Neuronal stem cell (in vitro differentiated cells): ENCODE results near the gene KMT2A.

Experiments used
- DNase-seq: peaks from one replicate; pipeline ENCODE4 v3.0.0-alpha.2; 2013; ENCODE audit warnings: low spot score
- H2AFZ ChIP-seq: one replicate; pipeline ENCODE4 v1.6.1; 2013; ENCODE audit warnings: mild to moderate bottlenecking, low read length, inconsistent platforms
- H2AK5ac ChIP-seq: 2 replicates; pipeline ENCODE4 v1.6.1; 2013; ENCODE audit warnings: low read depth, mild to moderate bottlenecking, inconsistent platforms, low read length, moderate library complexity, mixed read lengths
- H2BK120ac ChIP-seq: 2 replicates; pipeline ENCODE4 v1.6.1; 2013; ENCODE audit warnings: low read depth, mild to moderate bottlenecking, inconsistent platforms, low read length, moderate library complexity, mixed read lengths
- H2BK12ac ChIP-seq: one replicate; pipeline ENCODE4 v1.6.1; 2013; ENCODE audit warnings: low read length, inconsistent platforms
- H2BK15ac ChIP-seq: 2 replicates; pipeline ENCODE4 v1.6.1; 2013; ENCODE audit warnings: mild to moderate bottlenecking, low read length, inconsistent platforms, mixed read lengths
- H2BK5ac ChIP-seq: one replicate; pipeline ENCODE4 v1.6.1; 2013; ENCODE audit warnings: inconsistent platforms, mild to moderate bottlenecking, low read length, moderate library complexity
- H3K14ac ChIP-seq: one replicate; pipeline ENCODE4 v1.6.1; 2013; ENCODE audit warnings: low read length, inconsistent platforms
- H3K18ac ChIP-seq: 2 replicates; pipeline ENCODE4 v1.6.1; 2013; ENCODE audit warnings: low read length, inconsistent platforms
- H3K23ac ChIP-seq: 2 replicates; pipeline ENCODE4 v1.6.1; 2013; ENCODE audit warnings: low read depth, mild to moderate bottlenecking, mixed read lengths, low read length, inconsistent platforms; ENCODE audit not compliant: poor library complexity
- H3K27ac ChIP-seq: replicated peaks from 3 replicates; pipeline ENCODE4 v1.5.1; 2013; ENCODE audit warnings: low read length, inconsistent platforms
- H3K27me3 ChIP-seq, 3 experiments: 2 replicates each; pipeline ENCODE4 v1.6.1; 2013; ENCODE audit warnings: low read length in 3 of 3, mild to moderate bottlenecking in 2 of 3, inconsistent platforms in 1 of 3, low read depth in 1 of 3, mixed read lengths in 1 of 3, moderate library complexity in 1 of 3; ENCODE audit not compliant: control insufficient read depth in 3 of 3, insufficient read depth in 3 of 3
- H3K36me3 ChIP-seq, 2 donors: replicated peaks in 1 of 2; 2 replicates each; pipeline ENCODE4 v1.6.1; 2013; ENCODE audit warnings: low read length in 2 of 2; ENCODE audit not compliant: control insufficient read depth in 2 of 2, insufficient read depth in 2 of 2
- H3K4ac ChIP-seq: 2 replicates; pipeline ENCODE4 v1.6.1; 2013; ENCODE audit warnings: inconsistent platforms, mild to moderate bottlenecking, low read length, moderate library complexity
- H3K4me1 ChIP-seq, 2 donors: 1 replicate in 1 of 2; 2 replicates in 1 of 2; pipeline ENCODE4 v1.6.1; 2013; ENCODE audit warnings: low read length in 2 of 2, low read depth in 1 of 2; ENCODE audit not compliant: control insufficient read depth in 2 of 2, insufficient read depth in 1 of 2
- H3K4me2 ChIP-seq: one replicate; pipeline ENCODE4 v1.6.1; 2013; ENCODE audit warnings: mild to moderate bottlenecking, low read length, inconsistent platforms; ENCODE audit not compliant: insufficient read depth, poor library complexity, severe bottlenecking
- H3K4me3 ChIP-seq, 2 donors: 2 replicates each; pipeline ENCODE4 v1.5.1; 2013; ENCODE audit warnings: low read length in 2 of 2, mild to moderate bottlenecking in 2 of 2, inconsistent platforms in 1 of 2, moderate library complexity in 1 of 2
- H3K79me1 ChIP-seq: one replicate; pipeline ENCODE4 v1.6.1; 2013; ENCODE audit warnings: low read depth, mild to moderate bottlenecking, inconsistent platforms, low read length, moderate library complexity
- H3K9ac ChIP-seq: one replicate; pipeline ENCODE4 v1.6.1; 2013; ENCODE audit warnings: mild to moderate bottlenecking, low read depth, low read length, inconsistent platforms; ENCODE audit not compliant: poor library complexity
- H3K9me3 ChIP-seq, 2 donors: replicated peaks in 1 of 2; 2 replicates each; pipeline versions ENCODE3 to v1.6.1; 2013; ENCODE audit warnings: low read length in 2 of 2, mild to moderate bottlenecking in 2 of 2, inconsistent platforms in 1 of 2, low read depth in 1 of 2, mixed read lengths in 1 of 2, moderate library complexity in 1 of 2; ENCODE audit not compliant: control insufficient read depth in 2 of 2, insufficient read depth in 1 of 2
- H4K8ac ChIP-seq: one replicate; pipeline ENCODE4 v1.6.1; 2013; ENCODE audit warnings: low read depth, mild to moderate bottlenecking, inconsistent platforms, low read length, moderate library complexity
- H4K91ac ChIP-seq: one replicate; pipeline ENCODE4 v1.6.1; 2013; ENCODE audit warnings: low read length, low read depth, mild to moderate bottlenecking, inconsistent platforms; ENCODE audit not compliant: poor library complexity
- WGBS, 2 donors: extraction: QIAGEN DNeasy Blood & Tissue Kit; methylation state at CpG; one replicate each; pipeline ENCODE4 v1.1.7; 2013; ENCODE audit warnings: missing lambda C conversion rate in 2 of 2, mixed read lengths in 1 of 2; ENCODE audit not compliant: insufficient read length in 2 of 2, insufficient replicate concordance in 1 of 2; ENCODE audit errors: extremely low coverage in 2 of 2; 5-methylcytosine and 5-hydroxymethylcytosine counted together

KMT2A gene

GRCh38 chr11:118531597-118532084 is 95.3 kb downstream of the KMT2A start:
- no peaks in the 10 kb centered on the region for H3K9me3 ChIP-seq
- peak overlapping the region; percentile 46 for H2AK5ac ChIP-seq
- peaks cover 4% of the 10 kb centered on the region for H3K79me1 ChIP-seq
- WGBS, 2 donors = no CpG with 5 or more reads among the region's 12 CpGs
- H2BK15ac ChIP-seq = peak overlapping the region; percentile 38
- no peak for DNase-seq
- H3K4me1 ChIP-seq = peaks cover 10 to 16% of the 10 kb centered on the region in 2 donors
- no peak overlapping the region for H2BK120ac ChIP-seq
- peak overlapping the region; percentile 91 for H2BK5ac ChIP-seq
- H3K4me3 ChIP-seq = peak overlapping the region; percentile 83 to 98
- peak overlapping the region; percentile 92 for H3K18ac ChIP-seq
- peak overlapping the region; percentile 99 for H2AFZ ChIP-seq
- peak overlapping the region; percentile 78 for H3K4me2 ChIP-seq
- H3K4ac ChIP-seq = no peak overlapping the region
- H2BK12ac ChIP-seq = no peak overlapping the region
- peak overlapping the region; percentile 42 for H3K27ac ChIP-seq
- H4K91ac ChIP-seq = peak overlapping the region; percentile 74
- peak overlapping the region; percentile 97 for H3K14ac ChIP-seq
- H4K8ac ChIP-seq = no peak overlapping the region
- H3K27me3 ChIP-seq = no peaks in the 10 kb centered on the region
- peak overlapping the region; percentile 98 for H3K9ac ChIP-seq
- H3K23ac ChIP-seq = peak overlapping the region; percentile 90
- H3K36me3 ChIP-seq = peaks cover 13 to 30% of the 10 kb centered on the region in 2 donors

GRCh38 chr11:118532091-118532490 is 95.8 kb downstream of the KMT2A start:
- Histone ChIP-seq H2BK120ac (no peak overlapping the region), H3K9ac (peak overlapping the region; percentile 80), H3K14ac (peak overlapping the region; percentile 48), H4K8ac (no peak overlapping the region), H3K18ac (no peak overlapping the region), H3K27ac (no peak overlapping the region), H2BK5ac (peak overlapping the region; percentile 91), H3K9me3 (no peaks in the 10 kb centered on the region), H2BK12ac (no peak overlapping the region), H3K27me3 (no peaks in the 10 kb centered on the region), H2AFZ (no peak overlapping the region), H3K4me2 (peak overlapping the region; percentile 78), H3K4ac (no peak overlapping the region), H4K91ac (no peak overlapping the region), H2BK15ac (no peak overlapping the region), H2AK5ac (peak overlapping the region; percentile 46), H3K23ac (no peak overlapping the region), H3K4me1 (peaks cover 10 to 16% of the 10 kb centered on the region in 2 donors), H3K36me3 (peaks cover 13 to 25% of the 10 kb centered on the region in 2 donors), H3K4me3 (peak overlapping the region in 1 of 2 donors; percentile 83), H3K79me1 (peaks cover 4% of the 10 kb centered on the region)
- no peak for DNase-seq
- WGBS, 2 donors = no CpG with 5 or more reads among the region's 10 CpGs

- Histone ChIP-seq H3K14ac (no peak overlapping the region), H3K9ac (peak overlapping the region; percentile 2), H2AK5ac (no peak overlapping the region), H2BK15ac (no peak overlapping the region), H3K18ac (no peak overlapping the region), H2AFZ (no peak overlapping the region), H4K8ac (no peak overlapping the region), H3K4me2 (no peak overlapping the region), H3K36me3 (peaks cover 13 to 15% of the 10 kb centered on the region in 2 donors), H3K23ac (no peak overlapping the region), H4K91ac (no peak overlapping the region), H2BK120ac (no peak overlapping the region), H3K27me3 (no peaks in the 10 kb centered on the region), H3K4me1 (peaks cover 10 to 16% of the 10 kb centered on the region in 2 donors), H3K4ac (no peak overlapping the region), H2BK12ac (no peak overlapping the region), H3K79me1 (peaks cover 4% of the 10 kb centered on the region), H3K4me3 (peak overlapping the region in 1 of 2 donors; percentile 6), H3K9me3 (no peaks in the 10 kb centered on the region), H2BK5ac (peak overlapping the region; percentile 69), H3K27ac (no peak overlapping the region)
- no CpG with 5 or more reads among the region's 19 CpGs for WGBS, 2 donors
- no peak for DNase-seq
Measured at GRCh38 chr11:118532852-118533768, 96.8 kb downstream of the KMT2A start.
